T-helper 1 cell treated with Interleukin-12 subunit alpha and Interleukin-12 subunit beta and Interleukin-4 antibody, amounts not matched to agents 30 μg/mL and 1 μg/mL, for 36 hours (primary cell): ENCODE measurements around the gene ARHGEF17.

Experiments used
- H3K27ac Mint-ChIP-seq: one replicate; pipeline ENCODE4 v1.8.0; 2021; ENCODE audit warnings: mild to moderate bottlenecking, mixed read lengths
- H3K27me3 Mint-ChIP-seq: one replicate; pipeline ENCODE4 v1.8.0; 2021; ENCODE audit warnings: low read depth, mixed read lengths
- H3K36me3 Mint-ChIP-seq: one replicate; pipeline ENCODE4 v1.8.0; 2021; ENCODE audit warnings: low read depth, mixed read lengths
- H3K4me1 Mint-ChIP-seq: one replicate; pipeline ENCODE4 v1.8.0; 2021; ENCODE audit warnings: low read depth, mixed read lengths
- H3K4me3 Mint-ChIP-seq: one replicate; pipeline ENCODE4 v1.8.0; 2021; ENCODE audit warnings: mild to moderate bottlenecking, moderate library complexity, mixed read lengths
- H3K9me3 Mint-ChIP-seq: one replicate; pipeline ENCODE4 v1.8.0; 2021; ENCODE audit warnings: mixed read lengths

Gene ARHGEF17

GRCh38 chr11:73311394-73311869 lies 3.4 kb downstream of the ARHGEF17 start:
- Mint-ChIP-seq H3K27me3 (peaks cover 27% of the 10 kb centered on the region), H3K9me3 (no peaks in the 10 kb centered on the region), H3K4me3 (no peak overlapping the region), H3K27ac (no peak overlapping the region), H3K4me1 (peaks cover 13% of the 10 kb centered on the region), H3K36me3 (no peaks in the 10 kb centered on the region)

GRCh38 chr11:73312036-73312435 lies 4.0 kb downstream of the ARHGEF17 start:
- Mint-ChIP-seq H3K9me3 (no peaks in the 10 kb centered on the region), H3K4me3 (no peak overlapping the region), H3K36me3 (no peaks in the 10 kb centered on the region), H3K27ac (no peak overlapping the region), H3K4me1 (peaks cover 10% of the 10 kb centered on the region), H3K27me3 (peaks cover 21% of the 10 kb centered on the region)

- H3K27me3 Mint-ChIP-seq: peaks cover 16% of the 10 kb centered on the region
- H3K27ac Mint-ChIP-seq: no peak overlapping the region
- no peak overlapping the region for H3K4me3 Mint-ChIP-seq
- H3K36me3 Mint-ChIP-seq: no peaks in the 10 kb centered on the region
- no peaks in the 10 kb centered on the region for H3K9me3 Mint-ChIP-seq
- peaks cover 6% of the 10 kb centered on the region for H3K4me1 Mint-ChIP-seq
These were observed 4.8 kb downstream of the ARHGEF17 start for GRCh38 chr11:73312851-73313327.

- H3K9me3 Mint-ChIP-seq: no peaks in the 10 kb centered on the region
- H3K4me1 Mint-ChIP-seq: peaks cover 6% of the 10 kb centered on the region
- H3K36me3 Mint-ChIP-seq: no peaks in the 10 kb centered on the region
- H3K27ac Mint-ChIP-seq: no peak overlapping the region
- no peak overlapping the region for H3K4me3 Mint-ChIP-seq
- peaks cover 16% of the 10 kb centered on the region for H3K27me3 Mint-ChIP-seq
These were observed 5.6 kb downstream of the ARHGEF17 start for GRCh38 chr11:73313652-73314051.

GRCh38 chr11:73314117-73314961 lies 6.3 kb downstream of the ARHGEF17 start:
- H3K27ac Mint-ChIP-seq: no peak overlapping the region
- no peaks in the 10 kb centered on the region for H3K9me3 Mint-ChIP-seq
- peaks cover 6% of the 10 kb centered on the region for H3K4me1 Mint-ChIP-seq
- no peak overlapping the region for H3K4me3 Mint-ChIP-seq
- peaks cover 13% of the 10 kb centered on the region for H3K27me3 Mint-ChIP-seq
- H3K36me3 Mint-ChIP-seq: no peaks in the 10 kb centered on the region

- no peaks in the 10 kb centered on the region for H3K9me3 Mint-ChIP-seq
- H3K27ac Mint-ChIP-seq: no peak overlapping the region
- H3K4me3 Mint-ChIP-seq: no peak overlapping the region
- H3K4me1 Mint-ChIP-seq: peaks cover 6% of the 10 kb centered on the region
- peaks cover 3% of the 10 kb centered on the region for H3K27me3 Mint-ChIP-seq
- no peaks in the 10 kb centered on the region for H3K36me3 Mint-ChIP-seq
These were observed 7.4 kb downstream of the ARHGEF17 start for GRCh38 chr11:73315293-73316020.

GRCh38 chr11:73316422-73316821 lies 8.3 kb downstream of the ARHGEF17 start:
- no peak overlapping the region for H3K27ac Mint-ChIP-seq
- no peak overlapping the region for H3K4me3 Mint-ChIP-seq
- peaks cover 6% of the 10 kb centered on the region for H3K4me1 Mint-ChIP-seq
- H3K36me3 Mint-ChIP-seq: no peaks in the 10 kb centered on the region
- peaks cover 3% of the 10 kb centered on the region for H3K27me3 Mint-ChIP-seq
- H3K9me3 Mint-ChIP-seq: no peaks in the 10 kb centered on the region

GRCh38 chr11:73317373-73317772 lies 9.3 kb downstream of the ARHGEF17 start:
- Mint-ChIP-seq H3K9me3 (no peaks in the 10 kb centered on the region), H3K27ac (no peak overlapping the region), H3K27me3 (peaks cover 3% of the 10 kb centered on the region), H3K4me3 (no peak overlapping the region), H3K4me1 (peaks cover 8% of the 10 kb centered on the region), H3K36me3 (no peaks in the 10 kb centered on the region)

GRCh38 chr11:73317803-73318202 lies 9.7 kb downstream of the ARHGEF17 start:
- no peak overlapping the region for H3K4me3 Mint-ChIP-seq
- H3K27me3 Mint-ChIP-seq: peaks cover 6% of the 10 kb centered on the region
- no peaks in the 10 kb centered on the region for H3K9me3 Mint-ChIP-seq
- H3K36me3 Mint-ChIP-seq: no peaks in the 10 kb centered on the region
- H3K27ac Mint-ChIP-seq: no peak overlapping the region
- H3K4me1 Mint-ChIP-seq: peaks cover 8% of the 10 kb centered on the region

- Mint-ChIP-seq H3K4me3 (no peak overlapping the region), H3K9me3 (no peaks in the 10 kb centered on the region), H3K27ac (no peak overlapping the region), H3K27me3 (peaks cover 6% of the 10 kb centered on the region), H3K36me3 (no peaks in the 10 kb centered on the region), H3K4me1 (peaks cover 6% of the 10 kb centered on the region)
These were observed 10.5 kb downstream of the ARHGEF17 start for GRCh38 chr11:73318501-73319011.

- H3K4me1 Mint-ChIP-seq: peaks cover 2% of the 10 kb centered on the region
- H3K27me3 Mint-ChIP-seq: peaks cover 3% of the 10 kb centered on the region
- H3K27ac Mint-ChIP-seq: no peak overlapping the region
- no peaks in the 10 kb centered on the region for H3K9me3 Mint-ChIP-seq
- no peaks in the 10 kb centered on the region for H3K36me3 Mint-ChIP-seq
- H3K4me3 Mint-ChIP-seq: no peak overlapping the region
These were observed 12.9 kb downstream of the ARHGEF17 start for GRCh38 chr11:73320763-73321603.

- Mint-ChIP-seq H3K27me3 (peaks cover 3% of the 10 kb centered on the region), H3K36me3 (no peaks in the 10 kb centered on the region), H3K27ac (no peak overlapping the region), H3K4me1 (peaks cover 2% of the 10 kb centered on the region), H3K4me3 (no peak overlapping the region), H3K9me3 (no peaks in the 10 kb centered on the region)
These were observed 13.7 kb downstream of the ARHGEF17 start for GRCh38 chr11:73321604-73322381.

- Mint-ChIP-seq H3K9me3 (no peaks in the 10 kb centered on the region), H3K4me3 (no peak overlapping the region), H3K4me1 (peaks cover 2% of the 10 kb centered on the region), H3K27ac (no peak overlapping the region), H3K27me3 (peaks cover 3% of the 10 kb centered on the region), H3K36me3 (no peaks in the 10 kb centered on the region)
These were observed 14.6 kb downstream of the ARHGEF17 start for GRCh38 chr11:73322382-73323306.
